Ovary (tissue), 9 donors: ENCODE data around the gene C6orf47. TPM values are rescaled to one million over a fixed set of nuclear protein-coding genes. Genes with fewer than 3 reads are reported as not detected.

ENCODE experiments used
- DNase-seq, 5 donors: peaks; one replicate each; pipeline ENCODE4 v3.0.0-alpha.2; 2019 to 2020
- H3K27ac ChIP-seq, 2 donors: fragments of 200-600 bp; one replicate each; pipeline versions ENCODE4 v1.5.1 to v1.8.0; 2019 to 2022
- H3K27me3 ChIP-seq: fragments of 200-600 bp; one replicate; pipeline ENCODE4 v1.8.0; 2022
- H3K36me3 ChIP-seq: fragments of 200-600 bp; sonication (generic); one replicate; pipeline ENCODE4 v1.5.1; 2019
- H3K4me1 ChIP-seq: one replicate; pipeline ENCODE4 v1.8.1; 2013; ENCODE audit warnings: mild to moderate bottlenecking, moderate library complexity; ENCODE audit not compliant: insufficient read depth
- H3K4me3 ChIP-seq: fragments of 200-600 bp; sonication (generic); one replicate; pipeline ENCODE4 v1.5.1; 2017
- H3K9me3 ChIP-seq, 2 donors: fragments of 200-600 bp in 1 of 2; sonication (generic) in 1 of 2; one replicate each; pipeline versions ENCODE4 v1.5.1 to v1.8.1; 2013 to 2019; ENCODE audit warnings: mild to moderate bottlenecking in 1 of 2, moderate library complexity in 1 of 2
- CTCF ChIP-seq, 3 donors: fragments of 450-650 bp in 2 of 3; fragments of 200-600 bp in 1 of 3; IDR thresholded peaks; one replicate each; pipeline versions ENCODE4 v1.5.1 to v1.8.0; 2016 to 2022; ENCODE audit warnings: antibody characterized with exemption in 3 of 3, mild to moderate bottlenecking in 1 of 3
- EP300 ChIP-seq: sonication (generic); formaldehyde crosslinking; IDR thresholded peaks from one replicate; pipeline ENCODE4 v1.6.1; 2017; ENCODE audit warnings: antibody characterized with exemption
- POLR2A ChIP-seq: fragments of 450-650 bp; IDR thresholded peaks from one replicate; pipeline ENCODE4 v1.6.1; 2017; ENCODE audit warnings: antibody characterized with exemption, mild to moderate bottlenecking, moderate library complexity
- WGBS, 3 donors: extraction: QIAGEN DNeasy Blood & Tissue Kit in 1 of 3; methylation state at CpG; one replicate each; pipeline versions ENCODE4 v1.1.5 to v1.1.7; 2013 to 2017; 5-methylcytosine and 5-hydroxymethylcytosine counted together
- intact Hi-C, 4 donors: fragments of 100-400 bp; cut with DNase I; formaldehyde crosslinking; loops; one replicate each; pipeline versions ENCODE4 v1.11.0 to v1.15.1; 2022 to 2023
- polyA plus RNA-seq, 2 donors: library from polyadenylated mRNA; stranded (reverse); fragments of 200-250 nt in 1 of 2; fragments of 350-450 nt in 1 of 2; fragmentation: Illumina TruSeq in 1 of 2; extraction: RNeasy Lipid Tissue Mini Kit (QIAGEN cat#74804) in 1 of 2; gene quantifications; one replicate each; pipeline ENCODE4 v1.2.3, GENCODE V29; 2013 to 2014
- total RNA-seq, 7 donors: library from RNA; depleted of rRNA in 2 of 7; stranded (reverse); fragments of >200 nt in 2 of 7; fragmentation: NEBNext Ultra II Directional in 3 of 7; extraction: Animal tissue kit (Norgen Biotek cat#: 25700) in 3 of 7; gene quantifications; one replicate each; pipeline versions ENCODE4 v1.1.0 to v1.2.4, GENCODE V29; 2016 to 2023
- donor health status: DM: no; HTN: no; CAD: no; lungs with moderate emphysema.
- donor health status: DM: no; HTN: no; CAD: no.
- donor health status: Bipolar disorder and iron deficiency.
- donor health status: DM: yes; HTN: yes; CAD: no.
- donor health status: DM: no; HTN: no; CAD: no.
- donor health status: DM: yes; HTN: yes; CAD: no.

C6orf47 gene
- total and polyA plus RNA-seq, 9 donors = 13.9 to 26.2 (median 19.7) TPM

DNA sequence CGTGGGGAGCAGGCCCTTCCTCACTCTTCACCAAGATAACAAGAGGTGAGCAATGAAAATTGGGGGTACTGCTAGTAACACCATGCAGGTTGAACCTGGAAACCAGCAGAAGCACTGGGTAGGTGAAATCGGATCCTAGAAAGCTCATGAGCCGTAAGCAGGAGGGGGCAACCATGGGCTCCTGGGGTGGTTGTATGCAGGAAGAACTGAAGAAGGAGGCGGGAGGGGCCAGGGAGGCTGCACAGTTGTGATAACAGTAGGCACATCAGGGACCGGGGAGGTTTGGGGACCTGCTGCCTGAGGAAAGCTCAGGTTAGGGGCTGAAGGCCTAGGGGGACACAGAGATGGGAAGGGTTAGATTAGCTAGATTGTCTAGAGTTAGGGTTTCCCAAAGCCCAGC, 25.9 kb upstream of the C6orf47 start:
- WGBS, 3 donors = 74 to 78% (median 78%) methylated on average over 5 of the region's 5 CpGs
- Histone ChIP-seq H3K4me1 (peaks cover 2% of the 10 kb centered on the region), H3K4me3 (no peak overlapping the region), H3K36me3 (no peaks in the 10 kb centered on the region), H3K27ac (no peak overlapping the region), H3K9me3 (no peaks in the 10 kb centered on the region), H3K27me3 (no peaks in the 10 kb centered on the region)
- intact Hi-C loops = loop anchor here in 2 of 4 donors (10.0 kb wide), 1 partner anchor 178 kb away; the partner anchor contains the start of gene NEU1 (in 2 of the 2)
- DNase-seq = no peak
- TF ChIP-seq CTCF (IDR thresholded peaks at IDR 0.05) (no peak), EP300 (no peak), POLR2A (no peak)

DNA sequence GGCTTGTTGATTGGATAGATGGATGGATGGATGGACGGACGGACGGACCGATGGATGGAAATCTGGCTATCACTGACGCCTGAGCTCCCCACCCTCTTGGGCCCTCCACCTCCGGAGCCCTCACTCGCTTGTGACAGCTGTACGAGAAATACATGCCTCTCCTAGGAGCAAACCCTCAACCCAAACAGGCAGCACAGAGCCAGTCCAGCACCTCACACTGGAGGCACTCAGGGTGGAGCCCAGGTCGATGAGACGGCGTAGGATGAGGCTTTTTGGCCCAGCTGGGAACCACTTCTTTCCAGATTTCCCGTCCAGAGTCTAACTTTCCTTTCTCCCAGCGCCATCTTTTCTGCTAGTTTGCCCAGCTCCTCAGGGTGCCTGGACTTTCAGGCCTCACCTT, 23.0 kb upstream of the C6orf47 start:
- Histone ChIP-seq H3K4me1 (peaks cover 3% of the 10 kb centered on the region), H3K4me3 (no peak overlapping the region), H3K27ac (peak overlapping the region in 1 of 2 donors; percentile 3), H3K27me3 (no peaks in the 10 kb centered on the region), H3K9me3 (no peaks in the 10 kb centered on the region), H3K36me3 (no peaks in the 10 kb centered on the region)
- intact Hi-C loops = loop anchor here in 3 of 4 donors (5.0 to 10.0 kb wide), 2 partner anchors 149 to 181 kb away; partner anchors contain the start of gene NEU1 (in 2 of the 3)
- WGBS, 3 donors = 50 to 67% (median 62%) methylated on average over 13 of the region's 13 CpGs
- TF ChIP-seq POLR2A (no peak), CTCF (IDR thresholded peaks at IDR 0.05) (no peak), EP300 (no peak)
- no peak for DNase-seq

DNA sequence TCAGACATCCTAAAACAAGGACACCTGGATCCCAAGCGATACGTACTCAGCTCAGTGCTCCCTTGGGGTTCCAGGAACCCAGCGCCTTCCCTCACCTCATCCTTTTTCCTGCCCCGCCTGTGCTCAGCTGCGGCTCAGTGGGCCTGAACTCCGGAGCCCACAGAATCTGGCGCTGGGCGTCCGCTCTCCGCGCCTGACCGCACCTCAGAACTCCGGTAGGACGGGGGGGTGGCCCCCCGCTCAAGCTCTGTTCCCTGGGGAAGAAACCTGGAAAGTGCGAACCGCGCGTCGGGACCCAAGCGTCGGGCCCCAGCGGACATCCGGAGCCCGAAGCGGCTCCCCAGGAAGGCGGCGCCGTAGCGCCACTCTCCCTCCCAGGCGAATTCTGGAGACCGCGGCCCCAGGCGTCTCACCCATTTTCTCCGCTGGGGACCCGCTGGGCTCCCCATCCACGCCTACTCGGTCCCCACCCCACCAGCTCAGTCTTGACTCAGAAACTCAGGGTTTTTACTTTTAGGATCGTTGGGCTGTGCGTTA, 20.6 kb upstream of the C6orf47 start:
- intact Hi-C loops = loop anchor here in 3 of 4 donors (5.0 to 10.0 kb wide), 2 partner anchors 151 to 184 kb away; partner anchors contain the start of gene NEU1 (in 2 of the 3)

More for the DNA sequence above, 20.6 kb upstream of the C6orf47 start:
- H3K4me3 ChIP-seq = peak overlapping the region; percentile 48
- H3K36me3 ChIP-seq = no peaks in the 10 kb centered on the region
- peak in 4 of 5 donors; percentile 48 to 68 (median 60) for DNase-seq
- WGBS, 3 donors = 1% methylated on average over 40 of the region's 40 CpGs
- H3K27me3 ChIP-seq = no peaks in the 10 kb centered on the region
- peak overlapping the region; percentile 71 to 73 for H3K27ac ChIP-seq
- peaks cover 3% of the 10 kb centered on the region for H3K4me1 ChIP-seq
- TF ChIP-seq CTCF (IDR thresholded peaks at IDR 0.05) (peak in 1 of 3 donors; percentile 30), POLR2A (no peak), EP300 (no peak)
- H3K9me3 ChIP-seq = no peaks in the 10 kb centered on the region
